HFF-Myc (cell line): ENCODE data around the gene LARP1B.

Experiments
- DNase-seq: peaks from one replicate; pipeline ENCODE4 v3.0.0-alpha.2; 2011; ENCODE audit warnings: low read depth; ENCODE audit errors: extremely low read depth
- H3K4me3 ChIP-seq: replicated peaks from 2 replicates; pipeline ENCODE4 v1.5.1; 2011; ENCODE audit warnings: low read depth, mild to moderate bottlenecking, control low read depth, low read length
- CTCF ChIP-seq: IDR thresholded peaks from 2 replicates; pipeline ENCODE4 v1.5.1; 2012; ENCODE audit warnings: mild to moderate bottlenecking, low read depth, low read length, control low read depth; ENCODE audit errors: missing control alignments

Gene LARP1B

GRCh38 chr4:128225148-128225547 lies 164.0 kb downstream of the LARP1B start:
- no peak for DNase-seq
- no peak overlapping the region for H3K4me3 ChIP-seq
- TF ChIP-seq CTCF: no peak

- no peak overlapping the region for H3K4me3 ChIP-seq
- DNase-seq: no peak
- no peak for TF ChIP-seq CTCF
Observed at GRCh38 chr4:128227991-128228571, 167.0 kb downstream of the LARP1B start.

GRCh38 chr4:128228845-128229795 lies 168.0 kb downstream of the LARP1B start:
- DNase-seq: no peak
- H3K4me3 ChIP-seq: no peak overlapping the region
- no peak for TF ChIP-seq CTCF

GRCh38 chr4:128232719-128233118 lies 171.6 kb downstream of the LARP1B start:
- no peak for TF ChIP-seq CTCF

GRCh38 chr4:128234836-128235235 lies 173.7 kb downstream of the LARP1B start:
- DNase-seq: no peak
- TF ChIP-seq CTCF: no peak
- no peak overlapping the region for H3K4me3 ChIP-seq

More at GRCh38 chr4:128232719-128233118, 171.6 kb downstream of the LARP1B start:
- H3K4me3 ChIP-seq: no peak overlapping the region
- DNase-seq: no peak

GRCh38 chr4:128241019-128241418 lies 179.9 kb downstream of the LARP1B start:
- TF ChIP-seq CTCF: no peak
- no peak overlapping the region for H3K4me3 ChIP-seq
- no peak for DNase-seq
